HuH-7 (cell line): ENCODE results near the gene OR7C1.
A peak's percentile ranks its signal among the peaks of the same experiment; 100 is the strongest.
"Not testable (repeated sequence)": the region's sequence is repeated elsewhere in the genome, so short reads cannot be mapped to it uniquely, and the experiment has no call there.

Experiments used
- DNase-seq: peaks from one replicate; pipeline ENCODE4 v3.0.0; 2011; ENCODE audit warnings: low spot score

OR7C1 gene

DNA sequence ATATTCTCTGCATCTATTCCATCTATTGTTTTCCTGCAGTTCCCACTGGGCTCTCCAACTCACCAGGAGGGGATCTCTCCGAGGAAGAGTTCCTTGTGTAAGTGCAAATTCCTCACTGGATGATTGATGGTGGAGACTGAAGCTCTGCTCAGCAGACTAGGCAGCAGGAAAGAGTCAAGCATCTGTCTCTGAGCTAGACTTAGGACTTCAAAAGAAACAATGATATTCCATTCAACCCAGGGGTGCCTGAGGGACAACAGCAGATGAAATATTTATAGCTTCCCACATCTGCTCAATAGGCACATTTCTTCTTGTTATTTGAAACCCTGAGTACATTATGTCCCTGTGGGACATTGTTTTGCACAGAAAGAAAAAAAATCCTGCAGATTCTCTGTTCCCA, at the start of gene OR7C1, which contains the start of gene OR7A5:
TSS of gene OR7C1 (minus strand) at position 175 of the 400 bp plus-strand sequence. CDS start 35,049 bp downstream, outside the sequence.
TSS of gene OR7A5 (minus strand) at position 175 of the 400 bp plus-strand sequence. CDS start 6,944 bp downstream, outside the sequence.
- DNase-seq: no peak

DNA sequence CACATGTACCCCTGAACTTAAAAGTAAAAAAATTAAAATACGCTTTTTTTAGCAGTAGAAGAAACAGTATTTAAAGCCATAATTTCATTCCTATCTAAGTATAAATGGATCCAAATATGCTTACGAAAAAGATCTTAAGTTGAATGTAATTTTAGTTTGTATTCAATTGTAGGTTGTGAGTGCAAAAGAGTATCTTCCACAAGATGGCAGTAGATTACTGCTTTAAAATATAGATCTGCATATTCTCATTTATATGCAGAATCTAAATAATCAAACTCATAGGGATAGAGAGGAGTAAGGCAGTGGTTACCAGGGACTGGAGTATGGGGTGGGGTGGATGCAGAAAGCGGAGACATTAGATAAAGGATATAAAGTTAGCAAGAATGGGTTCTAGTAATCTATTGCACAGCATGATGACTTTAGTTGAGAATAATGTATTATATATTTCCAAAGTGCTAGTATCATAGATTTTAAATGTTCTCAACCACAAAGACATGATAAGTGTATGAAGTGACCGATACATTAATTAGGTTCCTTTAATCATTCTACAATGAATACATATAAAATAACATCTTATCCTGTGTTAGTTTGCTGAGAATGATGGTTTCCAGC, 36.7 kb upstream of the OR7C1 start:
- DNase-seq: no peak

DNA sequence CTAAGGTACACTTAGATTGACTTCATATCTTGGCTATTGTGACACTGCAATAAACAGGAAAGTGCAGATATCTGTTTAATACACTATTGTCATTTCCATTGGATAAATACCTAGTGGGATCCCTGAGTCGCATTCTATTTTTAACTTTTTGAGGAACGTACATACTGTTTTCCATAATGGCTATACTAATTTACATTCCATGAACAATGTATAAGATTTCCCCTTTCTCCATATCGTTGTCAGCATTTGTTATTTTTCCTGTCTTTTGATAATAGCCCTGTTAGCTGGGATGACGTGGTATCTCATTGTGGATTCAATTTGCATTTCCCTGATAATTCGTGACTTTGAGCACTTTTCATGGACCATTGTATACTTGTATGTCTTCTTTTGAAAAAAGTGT, 33.5 kb upstream of the OR7C1 start:
- DNase-seq: no peak

DNA sequence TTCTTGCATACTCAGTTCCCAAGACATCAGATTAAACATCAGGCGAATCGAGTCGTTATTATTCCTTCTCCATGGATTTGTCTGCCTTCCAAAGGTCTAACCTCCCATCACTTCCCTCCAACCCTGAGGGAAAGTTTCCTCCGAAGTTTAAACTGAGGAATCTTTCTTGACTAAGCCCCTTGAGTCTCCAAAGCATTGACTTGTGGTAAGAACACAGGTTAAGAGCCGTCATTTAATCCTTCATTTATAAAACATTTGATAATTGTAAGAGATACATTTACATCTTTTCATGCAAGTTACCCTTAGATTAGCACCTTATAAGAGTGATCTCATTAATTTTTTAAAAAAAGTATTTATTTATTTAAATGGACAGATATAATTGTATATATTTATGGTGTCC, 13.8 kb upstream of the OR7C1 start, which contains the start of gene OR7A10:
TSS of gene OR7A10 (minus strand) at position 101 of the 400 bp plus-strand sequence. CDS start 7,045 bp downstream, outside the sequence.
- no peak for DNase-seq

DNA sequence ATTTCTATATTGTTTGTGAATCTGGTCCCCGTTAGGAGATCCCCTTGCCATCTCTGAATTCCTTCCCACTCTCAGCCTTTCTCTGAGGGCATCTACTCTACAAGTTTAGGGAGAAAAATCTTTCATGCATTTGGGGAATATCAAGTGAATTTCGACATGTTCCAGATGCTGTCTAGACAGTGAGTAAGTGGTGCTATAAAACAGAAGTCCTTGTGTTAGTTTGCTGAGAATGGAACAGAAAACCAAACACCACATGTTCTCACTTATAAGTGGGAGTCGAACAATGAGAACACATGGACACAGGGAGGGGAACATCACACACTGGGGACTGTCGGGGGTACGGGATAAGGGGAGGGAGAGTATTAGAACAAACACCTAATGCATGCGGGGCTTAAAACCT, 8.6 kb upstream of the OR7C1 start:
- DNase-seq: no peak

DNA sequence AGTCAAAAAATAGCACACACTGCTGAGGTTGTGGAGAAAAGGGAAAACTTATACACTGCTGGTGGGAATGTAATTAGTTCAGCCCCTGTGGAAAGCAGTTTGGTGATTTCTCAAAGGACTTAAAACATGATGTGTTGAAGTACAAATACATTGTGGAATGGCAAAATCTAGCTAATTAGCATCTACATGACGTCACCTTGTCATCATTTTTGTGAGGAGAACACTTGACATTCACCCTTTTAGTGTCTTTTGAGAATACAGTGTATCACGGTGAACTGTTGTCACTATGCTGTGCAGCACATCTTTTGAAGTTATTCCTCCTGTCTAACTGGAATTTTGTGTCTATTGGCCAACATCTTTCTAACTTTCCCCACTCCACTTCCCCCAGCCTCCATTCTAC, 8.2 kb upstream of the OR7C1 start:
- DNase-seq: no peak

DNA sequence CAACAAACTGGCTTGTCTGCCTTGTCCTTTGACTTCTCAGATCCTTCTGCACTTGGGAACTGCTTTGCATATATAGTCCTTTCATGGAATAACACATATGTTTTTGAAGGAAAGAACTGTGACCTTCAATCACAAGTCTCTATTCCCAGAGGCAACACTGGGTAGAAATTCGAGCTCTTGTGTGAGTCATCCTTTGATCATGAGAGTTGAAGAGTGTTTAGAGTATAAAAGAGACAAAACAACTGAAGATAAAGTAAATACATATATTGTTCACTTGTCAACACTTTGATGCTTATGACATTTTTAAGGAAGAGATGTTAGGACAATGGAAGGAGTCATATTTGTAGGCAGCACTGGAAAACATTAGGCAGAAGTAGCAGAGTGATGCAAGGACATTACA, 5.2 kb upstream of the OR7C1 start:
- DNase-seq: no peak

DNA sequence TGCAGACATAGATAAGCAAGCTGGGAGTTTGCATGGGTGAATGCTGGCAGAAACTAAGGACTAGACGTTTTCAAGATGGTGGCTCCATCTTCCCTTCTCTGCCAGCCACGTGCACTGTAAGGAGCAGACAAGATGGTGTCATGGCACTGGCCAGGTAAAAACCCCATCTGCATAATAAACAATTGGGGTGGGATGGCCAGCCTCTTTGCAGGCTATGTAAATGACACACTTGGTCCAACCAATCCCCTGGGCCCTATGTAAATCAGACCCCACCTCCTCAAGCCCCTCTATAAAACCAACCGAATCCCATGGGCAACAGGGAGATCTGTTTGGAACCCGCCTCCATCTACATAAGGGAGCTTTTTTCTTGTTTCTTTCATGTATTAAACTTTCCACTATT, 2.4 kb upstream of the OR7C1 start:
- DNase-seq: no peak

DNA sequence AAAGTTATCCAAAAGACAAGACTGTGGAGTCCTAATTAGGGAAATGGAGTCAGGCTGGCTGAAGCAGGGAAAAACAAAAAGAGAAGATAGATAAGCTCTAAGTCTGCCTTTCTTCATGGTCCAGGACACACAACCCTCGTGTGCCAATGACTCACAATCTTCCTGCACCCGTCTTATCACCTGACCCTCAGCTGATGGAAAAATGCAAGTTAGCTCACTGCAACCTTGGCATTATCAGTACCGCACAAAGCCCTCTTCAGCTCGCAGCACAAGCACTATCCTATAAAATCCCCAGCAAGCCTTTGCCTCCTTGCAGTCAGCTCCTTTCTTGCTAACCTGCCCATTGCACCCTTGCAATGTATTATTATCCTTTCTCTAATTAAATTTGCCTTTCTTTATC, 4.3 kb downstream of the OR7C1 start:
- DNase-seq: no peak

DNA sequence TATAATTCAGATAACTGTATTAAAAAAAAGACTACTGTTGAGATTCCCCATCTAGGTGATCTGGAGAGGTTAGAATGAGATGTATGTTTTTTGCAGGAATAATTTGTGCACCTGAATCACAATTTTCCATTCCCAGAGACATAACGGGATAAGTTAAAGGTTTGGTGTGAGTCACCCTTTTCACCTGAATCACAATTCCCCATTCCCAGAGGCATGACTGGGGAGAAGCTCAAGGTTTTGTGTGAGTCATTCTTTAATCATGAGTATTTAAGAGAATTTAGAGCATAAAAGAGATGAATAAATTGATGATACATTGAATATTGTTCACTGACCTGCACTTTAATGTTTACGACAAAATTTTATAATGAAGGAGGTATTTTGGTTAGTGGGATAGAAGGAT, 9.0 kb downstream of the OR7C1 start:
- DNase-seq: no peak

DNA sequence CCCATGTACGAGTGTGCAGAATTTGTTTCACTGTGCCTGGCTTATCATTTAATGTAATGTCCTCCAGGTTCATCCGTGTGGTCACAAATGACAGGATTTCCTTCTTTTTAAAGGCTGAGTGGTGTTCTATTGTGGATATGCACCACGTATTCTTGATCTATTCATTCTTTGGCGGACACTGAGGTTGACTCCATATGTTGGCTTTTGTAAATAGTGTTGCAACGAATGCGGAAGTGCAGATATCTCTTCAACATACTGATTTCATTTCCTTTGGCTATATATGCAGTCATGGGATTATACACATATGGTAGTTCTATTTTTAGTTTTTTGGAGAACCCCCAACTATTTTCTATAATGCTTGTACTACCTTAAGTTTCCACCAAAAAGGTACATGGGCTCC, 13.0 kb downstream of the OR7C1 start:
- no peak for DNase-seq

DNA sequence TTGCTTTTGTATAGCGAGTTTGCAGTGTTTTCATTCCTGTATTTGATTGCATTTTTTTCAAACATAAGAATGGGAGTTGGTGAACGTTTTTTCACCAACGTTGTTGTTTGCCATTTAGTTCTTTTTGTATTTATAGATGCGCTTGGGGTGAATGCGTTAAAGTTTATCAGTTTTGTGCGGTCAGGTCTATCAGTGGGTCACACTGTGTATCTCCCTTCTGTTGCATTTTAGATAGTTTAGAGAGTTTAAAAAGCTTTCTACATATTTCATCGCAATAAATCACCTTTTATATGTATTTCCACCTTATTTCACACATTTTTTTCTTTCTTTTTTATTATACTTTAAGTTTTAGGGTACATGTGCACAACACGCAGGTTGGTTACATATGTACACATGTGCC, 16.4 kb downstream of the OR7C1 start:
- no peak for DNase-seq

DNA sequence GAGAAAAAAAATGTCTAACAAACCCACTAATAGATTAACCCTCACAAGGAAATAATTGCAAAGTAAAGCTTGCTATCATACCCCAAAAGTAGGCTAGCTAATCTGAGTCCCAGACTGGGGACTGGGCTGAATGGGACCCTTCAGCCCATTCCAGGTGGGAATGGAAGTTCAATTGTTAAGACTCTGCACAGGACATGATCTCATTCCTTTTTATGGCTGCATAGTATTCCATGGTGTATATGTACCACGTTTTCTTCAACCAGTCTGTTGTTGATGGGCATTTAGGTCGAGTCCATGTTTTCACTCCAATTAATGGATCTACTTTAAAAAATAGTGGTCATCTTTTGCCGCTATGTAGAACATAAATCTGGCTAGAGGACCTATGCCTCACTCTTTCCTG, 17.9 kb downstream of the OR7C1 start:
- DNase-seq: no peak

DNA sequence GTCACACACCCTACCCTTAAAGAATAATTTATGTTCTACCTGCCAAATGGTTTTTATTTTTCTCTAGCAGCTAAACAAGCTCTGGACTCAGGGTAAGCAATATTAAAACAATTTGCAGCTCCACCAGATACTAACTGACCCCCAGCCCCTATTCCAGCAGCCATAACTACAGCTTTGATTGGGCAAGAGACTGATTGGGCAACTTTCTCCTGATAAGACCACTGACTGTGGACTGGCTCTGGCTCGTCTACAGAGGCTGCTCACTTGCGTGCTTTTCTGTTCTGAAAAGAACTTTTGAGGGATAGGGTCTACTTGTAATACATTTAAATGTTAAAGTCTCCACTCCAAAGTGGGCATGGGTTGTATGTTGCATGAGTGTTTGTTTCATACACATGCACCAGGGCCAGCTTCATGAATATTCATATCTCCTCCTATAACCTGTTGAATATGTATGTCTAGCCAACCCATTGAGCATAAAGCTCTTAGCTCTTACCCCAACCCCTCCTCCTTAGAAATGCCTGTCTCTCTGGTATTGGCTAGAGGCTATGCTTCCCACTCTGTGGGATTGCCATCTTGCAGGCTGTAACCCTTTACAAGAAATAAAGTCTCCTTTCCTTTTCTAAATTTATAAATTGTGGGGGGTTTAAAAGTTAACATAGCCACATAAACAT, 19.9 kb downstream of the OR7C1 start:
- no peak for DNase-seq

DNA sequence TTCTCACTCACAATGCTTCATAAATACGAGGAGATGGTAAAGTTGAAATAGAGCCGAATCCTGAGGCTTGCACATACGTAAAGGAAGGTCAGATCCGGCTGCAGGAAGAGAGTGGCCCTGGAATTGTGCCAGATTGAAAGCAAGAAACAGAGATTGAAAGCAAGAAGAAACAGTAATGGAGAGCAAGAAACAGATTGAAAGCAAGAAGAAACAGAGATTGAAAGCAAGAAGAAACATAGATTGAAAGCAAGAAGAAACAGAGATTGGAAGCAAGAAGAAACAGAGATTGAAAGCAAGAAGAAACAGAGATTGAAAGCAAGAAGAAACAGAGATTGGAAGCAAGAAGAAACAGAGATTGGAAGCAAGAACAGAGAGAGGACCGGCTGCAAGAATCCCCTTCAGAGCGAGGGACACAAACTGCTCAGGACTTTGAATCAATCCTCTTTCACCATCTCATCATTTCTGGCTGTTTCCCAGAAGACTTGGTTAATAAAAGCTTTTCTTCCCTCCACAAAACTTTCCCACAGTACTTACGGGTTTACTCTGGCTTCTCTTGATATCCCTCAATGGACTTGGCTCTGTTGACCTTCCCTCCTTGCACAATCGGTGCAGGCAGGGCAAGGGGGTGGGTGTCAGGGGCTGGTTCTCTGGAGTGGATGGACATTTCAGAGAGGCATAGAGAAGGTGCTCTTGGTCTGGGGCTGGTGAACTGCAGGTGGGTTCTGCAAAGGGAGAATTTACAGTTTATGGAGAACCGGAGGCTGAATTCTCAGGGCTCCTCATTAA, 25.5 kb downstream of the OR7C1 start:
- DNase-seq: no peak

DNA sequence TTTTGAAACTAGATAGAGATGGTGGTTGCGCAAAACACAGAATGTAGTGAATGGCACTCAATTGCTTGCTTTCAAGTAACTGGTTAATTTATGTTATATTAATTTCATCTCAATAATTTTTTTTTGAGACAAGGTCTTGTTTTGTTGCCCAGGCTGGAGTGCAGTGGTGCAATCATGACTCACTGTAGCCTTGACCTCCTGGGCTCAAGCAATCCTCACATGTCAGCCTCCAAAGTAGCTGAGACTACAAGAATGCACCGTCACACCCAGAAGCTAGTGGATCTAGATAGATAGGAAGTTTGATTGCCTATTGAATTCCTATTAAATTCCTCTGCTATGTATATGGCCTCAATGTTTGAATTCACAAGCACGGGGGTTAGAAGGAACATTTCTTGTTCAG, 30.2 kb downstream of the OR7C1 start:
- no peak for DNase-seq

DNA sequence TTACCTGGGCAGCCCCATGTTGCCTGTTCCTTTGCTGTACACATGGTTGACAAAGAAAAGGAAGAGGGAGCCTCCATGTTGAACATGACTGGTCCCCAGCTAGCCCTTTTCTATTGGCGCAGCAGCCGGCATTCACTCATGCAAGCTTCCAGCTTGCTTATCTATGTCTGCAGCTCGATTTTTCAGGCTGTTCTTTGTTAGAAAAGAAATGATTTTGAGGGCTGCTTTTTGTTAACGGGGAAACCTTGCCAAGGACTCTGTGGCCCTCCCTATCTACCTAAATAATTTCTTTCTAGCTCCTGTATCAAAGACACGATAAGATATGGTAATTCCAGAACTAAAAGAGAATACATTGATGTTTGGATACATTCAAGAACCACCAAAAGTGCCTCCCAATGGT, 36.2 kb downstream of the OR7C1 start:
- DNase-seq: no peak

DNA sequence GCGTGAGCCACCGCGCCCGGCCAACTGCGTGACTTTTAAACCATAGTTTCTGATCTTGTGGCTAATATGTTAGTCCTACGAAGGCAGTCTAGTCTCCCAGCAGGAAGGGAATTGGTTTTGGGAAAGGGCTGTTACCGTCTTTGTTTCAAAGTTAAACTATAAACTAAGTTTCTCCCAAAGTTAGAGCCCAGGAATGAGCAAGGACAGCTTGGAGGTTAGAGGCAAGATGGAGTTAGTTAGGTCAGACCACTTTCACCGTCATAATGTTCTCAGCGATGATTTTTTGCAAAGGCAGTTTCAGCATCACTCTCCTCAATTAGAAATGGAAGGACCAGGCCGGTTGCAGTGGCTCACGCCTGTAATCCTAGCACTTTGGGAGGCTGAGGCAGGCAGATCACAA, 39.0 kb downstream of the OR7C1 start:
- DNase-seq: no peak

DNA sequence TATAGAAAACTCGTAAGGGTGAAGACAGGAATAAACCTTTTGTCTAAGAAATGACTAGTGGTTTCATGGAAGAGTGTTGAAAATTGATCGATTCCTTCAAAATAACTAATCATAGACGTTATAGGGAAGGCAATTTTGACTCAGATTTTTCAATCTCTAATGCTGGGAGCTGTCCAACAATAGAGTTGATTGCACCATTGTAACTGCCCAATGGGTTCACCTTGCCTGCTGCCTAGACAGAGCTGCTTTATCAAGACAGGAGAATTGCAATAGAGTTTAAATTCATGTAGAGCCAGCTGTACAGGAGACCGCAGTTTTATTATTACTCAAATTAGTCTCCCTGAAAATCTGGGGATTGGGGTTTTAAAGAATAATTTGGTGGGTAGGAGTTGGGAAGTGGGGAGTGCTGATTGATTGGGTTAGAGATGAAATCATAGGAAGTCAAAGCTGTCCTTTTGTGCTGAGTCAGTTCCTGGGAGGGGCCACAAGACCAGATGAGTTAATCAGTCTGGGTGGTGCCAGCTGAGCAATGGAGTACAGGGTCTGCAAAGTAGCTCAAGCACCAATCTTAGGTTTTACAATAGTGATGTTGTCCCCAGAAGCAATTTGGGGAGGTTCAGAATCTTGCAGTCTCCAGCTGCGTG, 39.8 kb downstream of the OR7C1 start:
- no peak for DNase-seq

DNA sequence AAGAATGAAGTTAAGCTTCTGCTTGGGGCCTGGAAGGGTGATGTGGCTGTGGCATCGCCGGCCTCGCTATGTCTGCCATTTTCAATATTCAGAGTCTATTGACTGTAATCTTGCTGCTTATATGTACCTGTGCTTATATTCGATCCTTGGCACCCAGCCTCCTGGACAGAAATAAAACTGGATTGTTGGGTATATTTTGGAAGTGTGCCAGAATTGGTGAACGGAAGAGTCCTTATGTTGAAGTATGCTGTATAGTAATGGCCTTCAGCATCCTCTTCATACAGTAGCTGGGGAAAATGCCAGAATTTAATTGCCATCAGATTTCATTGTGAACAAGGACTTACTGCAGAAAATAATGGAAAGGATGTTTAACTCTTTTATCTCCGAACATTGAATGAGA, 42.7 kb downstream of the OR7C1 start:
- DNase-seq: not testable (repeated sequence)

DNA sequence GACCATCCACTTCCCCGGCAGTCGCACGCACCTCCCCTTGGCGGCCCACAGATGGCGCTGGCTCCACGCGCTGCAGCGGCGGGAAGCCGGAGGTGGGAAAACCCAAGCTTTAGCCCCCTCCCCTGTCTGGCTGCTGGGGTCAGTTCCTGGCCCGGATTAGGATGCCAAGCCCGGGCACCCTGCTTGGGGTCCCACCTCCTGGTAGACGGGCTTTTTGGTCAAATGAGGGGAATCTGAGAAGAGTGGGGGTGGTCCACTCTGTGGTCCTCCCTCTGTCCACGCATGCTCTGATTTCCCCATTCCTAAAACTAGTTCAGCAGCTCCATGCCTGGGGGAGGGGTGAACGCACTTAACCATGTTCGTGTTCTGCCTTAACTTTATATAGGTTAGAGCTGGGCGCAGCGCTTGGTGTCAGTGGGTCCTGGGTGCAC, 48.5 kb downstream of the OR7C1 start:
- peak; percentile 53 for DNase-seq

DNA sequence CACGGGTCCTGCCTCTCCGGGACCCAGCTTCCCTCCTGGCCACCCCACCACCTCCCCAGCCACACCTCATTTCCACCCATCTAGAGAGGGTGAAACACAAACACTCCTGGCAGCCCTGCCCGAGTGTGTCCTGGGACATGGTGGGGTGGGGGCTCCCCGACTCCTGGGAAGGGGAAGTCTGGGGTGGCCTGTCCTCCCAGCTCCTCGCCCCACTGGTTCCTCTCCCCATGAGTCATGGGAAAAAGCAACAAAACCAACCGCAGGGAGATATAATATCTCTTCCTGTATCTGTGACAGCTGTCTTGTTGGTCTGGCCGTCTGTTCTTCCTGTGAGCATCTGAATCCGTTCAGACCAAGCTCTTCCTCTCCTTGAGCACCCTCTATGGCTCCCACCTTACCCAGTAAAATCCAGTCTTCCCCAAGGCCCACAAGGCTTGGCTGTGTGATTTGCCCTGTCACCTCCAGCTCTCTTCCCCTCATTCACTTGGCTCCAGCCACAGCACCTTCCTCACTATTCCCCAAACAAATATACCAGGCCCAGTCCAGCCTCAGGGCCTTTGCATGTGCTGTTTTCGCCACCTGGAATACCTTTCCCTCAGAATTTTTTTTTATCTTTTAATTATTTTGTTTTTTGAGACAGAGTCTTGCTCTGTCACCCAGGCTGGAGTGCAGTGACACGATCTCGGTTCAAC, 49.7 kb downstream of the OR7C1 start:
- not testable (repeated sequence) for DNase-seq
